HCT116 (cell line): ENCODE data around the gene COG8. TPM values are rescaled to one million over a fixed set of nuclear protein-coding genes. Genes with fewer than 3 reads are reported as not detected.

Experiments
- ATAC-seq: fragments of 200-7000 bp; cut with Tn5 transposase; 2 replicates; pipeline ENCODE4 v1.9.1; 2020; ENCODE audit warnings: mild to moderate bottlenecking, moderate library complexity
- BruUV-seq: library from RNA; stranded (reverse); fragments of 400-500 nt; replicated peaks from 2 replicates; lab custom pipeline; 2021; lab: Mats Ljungman, UMichigan
- CTCF ChIA-PET: fragments of 300-600 bp; sonication (Branson Sonifier 250); formaldehyde crosslinking; loops from one replicate; lab custom pipeline; 2021; ENCODE audit warnings: antibody characterized with exemption; lab: Charles Lee
- POLR2A ChIA-PET: fragments of 300-600, 350-600 bp; sonication (Branson Sonifier 250); formaldehyde crosslinking; loops from one replicate; lab custom pipeline; 2021; ENCODE audit warnings: antibody characterized with exemption; lab: Charles Lee
- RAD21 ChIA-PET, 2 experiments: fragments of 300-600 bp; sonication (Branson Sonifier 250); formaldehyde crosslinking; loops; one replicate each; lab custom pipeline; 2023; ENCODE audit warnings: low total read pairs in 2 of 2; ENCODE audit not compliant: uncharacterized antibody in 2 of 2, unreplicated experiment in 2 of 2, low non-redundant PET in 1 of 2; lab: Charles Lee
- DNase-seq: peaks from one replicate; pipeline ENCODE4 v3.0.0-alpha.2; 2010; ENCODE audit warnings: low read depth, low spot score
- H2AFZ ChIP-seq: fragments of 200-600 bp; shearing (Covaris generic), sonication (generic); 2 replicates; pipeline ENCODE4 v1.6.1; 2017; ENCODE audit warnings: low read depth, mixed run types, mixed read lengths, antibody characterized with exemption, low read length; ENCODE audit not compliant: poor library complexity, severe bottlenecking
- H3K27ac ChIP-seq: 2 replicates; pipeline ENCODE4 v1.5.1; 2012; ENCODE audit warnings: low read depth, low read length
- H3K27me3 ChIP-seq: fragments of 200-600 bp; sonication (generic); 2 replicates; pipeline ENCODE4 v1.6.1; 2016; ENCODE audit warnings: mixed run types, low read length, mixed read lengths; ENCODE audit not compliant: insufficient read depth
- H3K36me3 ChIP-seq, 2 experiments: fragments of 200-500 bp in 1 of 2; fragments of 200-600 bp in 1 of 2; sonication (Bioruptor generic) in 1 of 2; sonication (generic) in 1 of 2; 2 replicates each; pipeline versions ENCODE4 v1.5.1 to v1.6.1; 2014 to 2016; ENCODE audit warnings: low read length in 2 of 2, inconsistent platforms in 1 of 2, mixed read lengths in 1 of 2, mixed run types in 1 of 2; ENCODE audit not compliant: insufficient read depth in 2 of 2, control insufficient read depth in 1 of 2
- H3K4me1 ChIP-seq, 2 experiments: fragments of 200-600 bp in 1 of 2; sonication (generic) in 1 of 2; 2 replicates each; pipeline versions ENCODE4 v1.5.1 to v1.6.1; 2012 to 2017; ENCODE audit warnings: low read length in 2 of 2, inconsistent platforms in 1 of 2, mild to moderate bottlenecking in 1 of 2, mixed read lengths in 1 of 2, mixed run types in 1 of 2, moderate library complexity in 1 of 2; ENCODE audit not compliant: insufficient read depth in 2 of 2, control insufficient read depth in 1 of 2
- H3K4me2 ChIP-seq: fragments of 200-600 bp; sonication (generic); 2 replicates; pipeline ENCODE4 v1.6.1; 2017; ENCODE audit warnings: mixed run types, low read length, mixed read lengths
- H3K4me3 ChIP-seq, 2 experiments: fragments of 200-600 bp in 1 of 2; sonication (generic) in 1 of 2; replicated peaks in 1 of 2; 2 replicates each; pipeline ENCODE4 v1.5.1; 2011 to 2016; ENCODE audit warnings: low read length in 2 of 2, control low read depth in 1 of 2, low read depth in 1 of 2, mild to moderate bottlenecking in 1 of 2, mixed read lengths in 1 of 2, mixed run types in 1 of 2
- H3K79me2 ChIP-seq: fragments of 200-600 bp; sonication (generic); 2 replicates; pipeline ENCODE4 v1.6.1; 2017; ENCODE audit warnings: mild to moderate bottlenecking, mixed run types, low read length, moderate library complexity, mixed read lengths; ENCODE audit not compliant: insufficient read depth
- H3K9ac ChIP-seq: fragments of 200-600 bp; sonication (generic); 2 replicates; pipeline ENCODE4 v1.6.1; 2016; ENCODE audit warnings: low read length, mixed read lengths
- H3K9me2 ChIP-seq: fragments of 200-600 bp; sonication (generic), shearing (Covaris generic); 2 replicates; pipeline ENCODE4 v1.6.1; 2017; ENCODE audit warnings: mixed run types, mild to moderate bottlenecking, moderate library complexity; ENCODE audit not compliant: insufficient read depth
- H3K9me3 ChIP-seq, 2 experiments: fragments of 200-500 bp in 1 of 2; fragments of 200-600 bp in 1 of 2; sonication (Bioruptor generic) in 1 of 2; sonication (generic) in 1 of 2; 2 replicates each; pipeline ENCODE4 v1.6.1; 2014 to 2017; ENCODE audit warnings: low read length in 2 of 2, mixed read lengths in 2 of 2, inconsistent platforms in 1 of 2, low read depth in 1 of 2, mild to moderate bottlenecking in 1 of 2, mixed run types in 1 of 2, moderate library complexity in 1 of 2; ENCODE audit not compliant: control insufficient read depth in 1 of 2, insufficient read depth in 1 of 2
- H4K20me1 ChIP-seq: fragments of 200-600 bp; sonication (generic), shearing (Covaris generic); 2 replicates; pipeline ENCODE4 v1.6.1; 2017; ENCODE audit warnings: mixed run types, mild to moderate bottlenecking, moderate library complexity; ENCODE audit not compliant: insufficient read depth
- ATF3 ChIP-seq: IDR thresholded peaks from 2 replicates; pipeline ENCODE4 v1.6.1; 2012
- CTCF ChIP-seq, 3 experiments: fragments of 200-600 bp in 1 of 3; sonication (generic) in 1 of 3; IDR thresholded peaks in 2 of 3; conservative IDR thresholded peaks in 1 of 3; 2 replicates each; pipeline ENCODE4 v1.5.1; 2012 to 2017; ENCODE audit warnings: low read depth in 2 of 3, low read length in 2 of 3, antibody characterized with exemption in 1 of 3, borderline replicate concordance in 1 of 3, control low read depth in 1 of 3, mild to moderate bottlenecking in 1 of 3, mixed read lengths in 1 of 3, mixed run types in 1 of 3, moderate library complexity in 1 of 3; ENCODE audit not compliant: insufficient read depth in 1 of 3
- POLR2AphosphoS5 ChIP-seq: IDR thresholded peaks from 2 replicates; pipeline ENCODE4 v1.6.1; 2011; ENCODE audit warnings: mild to moderate bottlenecking, low read depth, low read length, moderate library complexity
- RAD21 ChIP-seq: IDR thresholded peaks from 2 replicates; pipeline ENCODE4 v1.6.1; 2012; ENCODE audit warnings: low read depth, mild to moderate bottlenecking
- REST ChIP-seq: IDR thresholded peaks from 2 replicates; pipeline ENCODE4 v1.6.1; 2012; ENCODE audit warnings: low read depth
- SP1 ChIP-seq: IDR thresholded peaks from 2 replicates; pipeline ENCODE4 v1.6.1; 2012; ENCODE audit warnings: low read depth
- YY1 ChIP-seq: IDR thresholded peaks from 2 replicates; pipeline ENCODE4 v1.6.1; 2011; ENCODE audit warnings: low read length, low read depth, moderate library complexity, mild to moderate bottlenecking; ENCODE audit not compliant: insufficient replicate concordance; ENCODE audit errors: extremely low read depth
- ZFX ChIP-seq: fragments of 450-650 bp; IDR thresholded peaks from 2 replicates; pipeline ENCODE4 v1.6.1; 2017
- intact Hi-C: fragments of 100-400 bp; cut with micrococcal nuclease; formaldehyde crosslinking; loops from 2 replicates; pipeline ENCODE4 v1.10.0; 2022
- total RNA-seq: library from RNA; stranded (reverse); gene quantifications from one replicate; pipeline ENCODE4 v1.2.1, GENCODE V29; 2021; ENCODE audit not compliant: unreplicated experiment

COG8 gene
- total RNA-seq, 1 experiment from 2014 or later: 50.3 TPM

- ATAC-seq: no peak
- Histone ChIP-seq H3K9me3 (no peaks in the 10 kb centered on the region), H3K36me3 (peaks cover 0 to 17% of the 10 kb centered on the region in 2 experiments; a peak in 2 of 4 replicates), H4K20me1 (no peaks in the 10 kb centered on the region), H3K4me1 (no peaks in the 10 kb centered on the region), H2AFZ (no peak overlapping the region), H3K9ac (no peak overlapping the region), H3K9me2 (no peaks in the 10 kb centered on the region), H3K27me3 (no peaks in the 10 kb centered on the region), H3K27ac (no peak overlapping the region)
- intact Hi-C loops: no loop called here
- RAD21 ChIA-PET: no interaction called here
- POLR2A ChIA-PET: interaction anchor here (1.1 kb wide), 1 partner anchor 12 kb away, joined by 3 read pairs; no protein-coding TSS in a partner anchor
- no TSS peak for BruUV-seq
- CTCF ChIA-PET: no interaction called here
- TF ChIP-seq YY1 (no peak), RAD21 (no peak), SP1 (no peak), REST (no peak), ATF3 (no peak), ZFX (no peak), POLR2AphosphoS5 (no peak), CTCF (IDR thresholded peaks at IDR 0.05 in 2 of 3, conservative IDR thresholded peaks at IDR 0.05 in 1 of 3; ENCODE audit: borderline replicate concordance in 1 of 3, insufficient read depth in 1 of 3, low read depth in 2 of 3, low read length in 2 of 3) (no peak)
- TF ChIP-seq, all 23 proteins: peak for 0
- DNase-seq: no peak
- no peak overlapping the region for H3K4me2 ChIP-seq
- no peaks in the 10 kb centered on the region for H3K79me2 ChIP-seq
- H3K4me3 ChIP-seq: no peak overlapping the region
These were observed 37.5 kb downstream of the COG8 start for GRCh38 chr16:69301861-69302260.
